ENCODE data around the gene SHH. TPM values are rescaled to one million over a fixed set of nuclear protein-coding genes. Genes with fewer than 3 reads are reported as not detected.

SHH gene
- total and polyA plus RNA-seq, 2 donors (not counting 3 experiments of a cell fraction or from before 2014, with no cell fraction given), result not detected

DNA sequence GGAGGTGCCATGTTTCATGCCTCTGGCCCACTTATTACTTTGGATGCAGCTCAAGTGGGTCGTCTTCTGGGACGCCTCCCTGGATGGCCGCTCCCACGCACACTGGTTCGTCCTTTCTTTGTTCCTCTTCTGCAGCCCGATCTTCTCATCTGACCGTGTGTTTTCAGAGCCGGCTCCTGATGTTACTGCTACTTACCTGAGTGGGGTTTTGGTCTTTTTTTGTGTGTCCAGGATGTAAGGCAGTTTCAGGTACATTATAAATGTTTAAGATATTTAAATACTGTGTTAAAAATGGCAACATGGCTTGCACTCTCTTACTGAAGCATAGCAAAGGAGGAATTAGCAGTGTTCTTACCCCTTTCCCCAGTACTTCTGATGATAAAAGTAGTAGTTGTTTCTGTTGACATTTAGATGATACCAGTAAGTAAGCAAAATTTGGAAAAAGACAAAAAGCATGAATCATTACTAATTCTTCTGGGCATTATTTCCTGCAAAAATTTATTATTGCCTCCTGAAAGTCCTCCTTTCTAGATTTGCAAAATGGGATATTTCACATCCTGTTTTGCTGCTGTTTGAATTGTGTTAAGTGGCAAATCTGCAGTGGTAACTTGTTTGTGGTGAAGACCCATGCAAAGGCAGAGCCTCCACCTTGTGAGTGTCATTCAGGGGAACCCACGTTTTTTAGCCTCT, 59.4 kb downstream of the SHH start:
- Histone ChIP-seq H3K4me1 (ENCODE audit: control insufficient read depth, extremely low read depth, insufficient read depth, low read length) (peaks cover 6% of the 10 kb centered on the region), H2AFZ (ENCODE audit: low read depth, low read length) (no peak overlapping the region), H3K4me2 (ENCODE audit: insufficient read depth, low read length) (no peak overlapping the region), H3K27ac (ENCODE audit: insufficient read depth, low read depth, low read length) (no peak overlapping the region), H3K36me3 (ENCODE audit: control insufficient read depth in 2 of 2, extremely low read depth in 1 of 2, insufficient read depth in 2 of 2, low read length in 2 of 2) (peaks cover 0 to 2% of the 10 kb centered on the region in 2 experiments), H4K20me1 (replicated peaks; ENCODE audit: control insufficient read depth, extremely low read depth, insufficient read depth, low read length) (peaks cover 9% of the 10 kb centered on the region), H3K27me3 (ENCODE audit: control insufficient read depth in 2 of 2, insufficient read depth in 2 of 2, low read length in 2 of 2) (no peaks in the 10 kb centered on the region), H3K9me1 (replicated peaks; ENCODE audit: control insufficient read depth, extremely low read depth, insufficient read depth, low read length) (no peaks in the 10 kb centered on the region), H3K79me2 (ENCODE audit: control insufficient read depth, insufficient read depth, low read length) (peaks cover 78% of the 10 kb centered on the region), H3K9ac (replicated peaks; ENCODE audit: extremely low read depth, insufficient read depth, low read length) (no peak overlapping the region), H3K4me3 (replicated peaks in 1 of 3; ENCODE audit: insufficient read depth in 1 of 3, low read depth in 1 of 3, low read length in 3 of 3) (no peak overlapping the region), H3K9me3 (replicated peaks; ENCODE audit: control insufficient read depth, insufficient read depth, low read length) (no peaks in the 10 kb centered on the region)
- intact Hi-C loops (cut with micrococcal nuclease), result no loop called here
- POLR2A ChIA-PET, result no interaction called here
- FAIRE-seq, result no peak
- TF ChIP-seq, protein P1, sequence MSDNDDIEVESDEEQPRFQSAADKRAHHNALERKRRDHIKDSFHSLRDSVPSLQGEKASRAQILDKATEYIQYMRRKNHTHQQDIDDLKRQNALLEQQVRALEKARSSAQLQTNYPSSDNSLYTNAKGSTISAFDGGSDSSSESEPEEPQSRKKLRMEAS (IDR thresholded peaks at IDR 0.05; ENCODE audit: insufficient read depth, insufficient read length), result no peak
- TF ChIP-seq MYC (IDR thresholded peaks at IDR 0.05; ENCODE audit: low read depth, low read length), result no peak
- TF ChIP-seq, protein P2, sequence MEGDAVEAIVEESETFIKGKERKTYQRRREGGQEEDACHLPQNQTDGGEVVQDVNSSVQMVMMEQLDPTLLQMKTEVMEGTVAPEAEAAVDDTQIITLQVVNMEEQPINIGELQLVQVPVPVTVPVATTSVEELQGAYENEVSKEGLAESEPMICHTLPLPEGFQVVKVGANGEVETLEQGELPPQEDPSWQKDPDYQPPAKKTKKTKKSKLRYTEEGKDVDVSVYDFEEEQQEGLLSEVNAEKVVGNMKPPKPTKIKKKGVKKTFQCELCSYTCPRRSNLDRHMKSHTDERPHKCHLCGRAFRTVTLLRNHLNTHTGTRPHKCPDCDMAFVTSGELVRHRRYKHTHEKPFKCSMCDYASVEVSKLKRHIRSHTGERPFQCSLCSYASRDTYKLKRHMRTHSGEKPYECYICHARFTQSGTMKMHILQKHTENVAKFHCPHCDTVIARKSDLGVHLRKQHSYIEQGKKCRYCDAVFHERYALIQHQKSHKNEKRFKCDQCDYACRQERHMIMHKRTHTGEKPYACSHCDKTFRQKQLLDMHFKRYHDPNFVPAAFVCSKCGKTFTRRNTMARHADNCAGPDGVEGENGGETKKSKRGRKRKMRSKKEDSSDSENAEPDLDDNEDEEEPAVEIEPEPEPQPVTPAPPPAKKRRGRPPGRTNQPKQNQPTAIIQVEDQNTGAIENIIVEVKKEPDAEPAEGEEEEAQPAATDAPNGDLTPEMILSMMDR (IDR thresholded peaks at IDR 0.05; ENCODE audit: extremely low read depth in 1 of 2, insufficient read depth in 1 of 2, low read depth in 1 of 2, low read length in 2 of 2), result no peak
- BruUV-seq (replicated peaks), result no TSS peak
- dilution Hi-C loops (cut with MboI; ENCODE audit: extremely low pct_ligation_motif_present, low sequenced_read_pairs), result no loop called here
- CTCF ChIA-PET, result interaction anchor here (0.8 kb wide), 1 partner anchor 154 kb away, joined by 3 read pairs; no protein-coding TSS in a partner anchor
- no peak for DNase-seq (ENCODE audit: low read depth, low spot score)

DNA sequence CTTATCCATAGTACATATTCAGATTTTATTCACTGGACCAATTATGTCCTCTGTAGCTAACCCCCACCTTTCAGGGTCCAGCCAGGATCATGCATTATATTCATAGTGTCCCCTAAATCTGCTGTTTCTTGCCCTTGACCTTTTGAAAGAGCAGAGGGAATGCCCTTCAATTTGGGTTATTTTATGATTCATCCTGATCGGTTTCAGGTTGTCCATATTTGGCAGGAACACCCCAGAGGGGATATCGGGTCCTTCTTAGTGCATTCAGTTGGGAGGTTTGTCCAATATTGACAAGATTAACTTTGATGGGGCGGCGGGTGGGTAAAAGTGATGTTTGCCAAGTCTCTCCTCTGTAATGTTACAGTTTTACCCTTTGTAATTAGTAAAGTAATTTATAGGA, 60.9 kb downstream of the SHH start:
- Histone ChIP-seq H3K27me3 (ENCODE audit: control insufficient read depth in 2 of 2, insufficient read depth in 2 of 2, low read length in 2 of 2) (no peaks in the 10 kb centered on the region), H3K4me1 (ENCODE audit: control insufficient read depth, extremely low read depth, insufficient read depth, low read length) (peaks cover 6% of the 10 kb centered on the region), H3K79me2 (ENCODE audit: control insufficient read depth, insufficient read depth, low read length) (peaks cover 73% of the 10 kb centered on the region), H3K4me2 (ENCODE audit: insufficient read depth, low read length) (no peak overlapping the region), H4K20me1 (replicated peaks; ENCODE audit: control insufficient read depth, extremely low read depth, insufficient read depth, low read length) (peaks cover 14% of the 10 kb centered on the region), H3K9me3 (replicated peaks; ENCODE audit: control insufficient read depth, insufficient read depth, low read length) (no peaks in the 10 kb centered on the region), H2AFZ (ENCODE audit: low read depth, low read length) (no peak overlapping the region), H3K27ac (ENCODE audit: insufficient read depth, low read depth, low read length) (no peak overlapping the region), H3K9ac (replicated peaks; ENCODE audit: extremely low read depth, insufficient read depth, low read length) (no peak overlapping the region), H3K36me3 (ENCODE audit: control insufficient read depth in 2 of 2, extremely low read depth in 1 of 2, insufficient read depth in 2 of 2, low read length in 2 of 2) (peaks cover 0 to 4% of the 10 kb centered on the region in 2 experiments), H3K9me1 (replicated peaks; ENCODE audit: control insufficient read depth, extremely low read depth, insufficient read depth, low read length) (no peaks in the 10 kb centered on the region), H3K4me3 (replicated peaks in 1 of 3; ENCODE audit: insufficient read depth in 1 of 3, low read depth in 1 of 3, low read length in 3 of 3) (no peak overlapping the region)
- no peak for FAIRE-seq
- dilution Hi-C loops (cut with MboI; ENCODE audit: extremely low pct_ligation_motif_present, low sequenced_read_pairs), result no loop called here
- no peak for TF ChIP-seq EZH2 (IDR thresholded peaks at IDR 0.05; ENCODE audit: borderline replicate concordance, low read depth, low read length, severe bottlenecking)
- TF ChIP-seq GATA2 (IDR thresholded peaks at IDR 0.05; ENCODE audit: insufficient read depth, insufficient read length, low read depth, low read length), result no peak
- no peak for TF ChIP-seq POLR2A (IDR thresholded peaks at IDR 0.05; ENCODE audit: low read depth, low read length)
- TF ChIP-seq, protein P2 (IDR thresholded peaks at IDR 0.05; ENCODE audit: extremely low read depth in 1 of 2, insufficient read depth in 1 of 2, low read depth in 1 of 2, low read length in 2 of 2), result no peak
- no peak for TF ChIP-seq MYC (IDR thresholded peaks at IDR 0.05; ENCODE audit: low read depth, low read length)
- no peak for TF ChIP-seq POLR2AphosphoS5 (IDR thresholded peaks at IDR 0.05; ENCODE audit: insufficient read depth, low read depth, low read length)
- TF ChIP-seq JUN (IDR thresholded peaks at IDR 0.05; ENCODE audit: borderline replicate concordance, insufficient read depth, insufficient read length, low read depth), result no peak
- no TSS peak for BruUV-seq (replicated peaks)
- ChIA-PET POLR2A (no interaction called here), CTCF (interaction anchor here (0.5 to 1.2 kb wide), 2 partner anchors 153 to 154 kb away, joined by 3 to 4 read pairs; no protein-coding TSS in a partner anchor)
- intact Hi-C loops (cut with micrococcal nuclease), result no loop called here
- no peak for DNase-seq (ENCODE audit: low read depth, low spot score)
